GM21360 (cell line): ENCODE measurements around the gene EYS.
"Not testable (repeated sequence)": the region's sequence is repeated elsewhere in the genome, so short reads cannot be mapped to it uniquely, and the experiment has no call there.

Source experiments
- ATAC-seq: cut with Tn5 transposase; IDR thresholded peaks from one replicate; pipeline ENCODE4 v1.9.1; 2021; ENCODE audit warnings: mild to moderate bottlenecking, moderate library complexity; ENCODE audit not compliant: unreplicated experiment

Gene EYS

DNA sequence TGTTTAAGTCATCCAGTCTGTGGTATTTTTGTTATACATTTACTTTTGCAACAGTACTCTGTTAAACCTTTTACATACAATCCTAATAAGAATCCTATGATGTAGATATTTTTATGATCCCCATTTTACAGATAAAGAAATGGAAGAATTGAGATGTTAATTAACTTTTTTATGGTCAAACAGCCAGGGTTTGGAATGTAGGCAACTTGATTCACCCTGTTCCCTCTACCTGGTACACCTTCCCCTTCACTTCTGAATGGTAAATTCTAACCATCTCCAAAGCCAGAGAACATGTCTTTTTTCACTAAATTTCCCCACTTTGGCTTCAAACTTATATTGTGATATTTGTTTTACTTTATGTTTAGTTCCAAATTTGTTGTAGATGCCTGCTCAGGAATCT lies 1771.3 kb downstream of the EYS start:
- no peak for ATAC-seq

DNA sequence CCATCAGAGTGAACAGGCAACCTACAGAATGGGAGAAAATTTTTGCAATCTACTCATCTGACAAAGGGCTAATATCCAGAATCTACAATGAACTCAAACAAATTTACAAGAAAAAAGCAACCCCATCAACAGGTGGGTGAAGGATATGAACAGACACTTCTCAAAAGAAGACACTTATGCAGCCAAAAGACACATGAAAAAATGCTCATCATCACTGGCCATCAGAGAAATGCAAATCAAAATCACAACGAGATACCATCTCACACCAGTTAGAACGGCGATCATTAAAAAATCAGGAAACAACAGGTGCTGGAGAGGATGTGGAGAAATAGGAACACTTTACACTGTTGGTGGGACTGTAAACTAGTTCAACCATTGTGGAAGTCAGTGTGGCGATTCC lies 1773.1 kb downstream of the EYS start:
- ATAC-seq = not testable (repeated sequence)

- no peak for ATAC-seq
Measured at GRCh38 chr6:63930848-63931247, 1776.2 kb downstream of the EYS start.

GRCh38 chr6:63929111-63929510 lies 1777.9 kb downstream of the EYS start:
- no peak for ATAC-seq

DNA sequence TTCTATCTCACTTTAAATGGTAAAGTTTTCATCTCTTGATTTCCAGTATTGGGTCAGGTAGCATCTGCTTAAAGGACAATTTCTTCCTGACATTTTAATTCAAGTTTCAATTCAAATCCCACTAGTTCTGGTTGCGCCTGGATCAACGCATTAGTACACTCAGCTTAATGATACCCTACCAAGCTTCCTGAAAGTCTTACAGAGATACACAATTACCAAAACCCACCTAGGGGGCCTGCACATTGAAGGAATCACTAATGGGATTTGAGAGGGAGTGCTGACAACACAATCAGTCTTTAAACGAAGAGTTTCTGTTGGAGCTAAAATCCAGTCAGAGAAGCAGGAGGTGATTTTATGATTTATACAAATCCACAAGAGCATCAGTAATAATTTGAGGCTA lies 1778.4 kb downstream of the EYS start:
- ATAC-seq = no peak

DNA sequence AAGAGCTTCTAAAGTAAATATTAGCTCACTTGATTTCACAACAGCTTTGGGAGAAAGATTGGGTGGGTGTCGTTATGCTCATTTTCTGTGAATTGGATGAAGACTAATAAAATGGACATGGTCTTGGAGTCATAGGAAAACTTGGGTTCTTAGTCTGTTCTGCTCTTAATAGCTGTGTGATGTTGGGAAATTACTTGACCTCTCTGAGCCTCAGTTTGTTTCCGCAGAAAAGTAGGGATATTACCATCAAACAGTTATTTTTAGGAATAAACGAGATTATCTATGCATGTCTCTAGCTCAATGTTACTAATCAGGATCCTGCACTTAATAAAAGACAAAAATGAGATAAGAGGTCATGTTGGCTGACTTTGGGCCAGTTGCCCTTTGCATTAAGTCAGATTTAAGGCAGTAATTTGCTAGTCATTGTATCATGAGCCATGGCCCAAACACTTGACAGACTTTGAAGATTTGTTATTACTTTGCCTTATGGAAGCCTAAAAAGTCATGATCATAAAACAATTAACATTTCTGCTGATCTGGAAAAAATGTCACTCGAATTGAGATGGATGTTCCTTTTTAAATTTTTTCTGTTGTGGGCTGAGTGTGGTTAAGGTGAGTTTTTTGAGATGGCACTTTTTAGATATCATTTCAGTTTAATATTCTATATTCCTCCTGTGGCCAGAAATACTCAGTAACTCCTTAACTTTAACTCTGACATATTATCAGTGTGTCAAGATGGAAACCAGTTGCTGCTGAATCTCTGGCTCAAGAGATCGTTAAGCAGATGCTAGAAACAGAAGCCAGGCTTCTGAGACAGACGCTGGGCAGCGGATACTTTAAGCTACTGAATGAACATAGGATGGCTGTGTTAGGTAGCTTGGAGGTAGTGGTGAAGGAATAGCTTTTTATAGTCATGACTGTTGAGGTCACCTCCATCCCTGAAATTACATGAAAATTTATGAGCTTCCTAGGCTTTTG lies 1779.8 kb downstream of the EYS start:
- ATAC-seq = no peak

GRCh38 chr6:63926258-63926780 lies 1780.7 kb downstream of the EYS start:
- no peak for ATAC-seq

GRCh38 chr6:63923139-63923739 lies 1783.8 kb downstream of the EYS start:
- ATAC-seq = peak; percentile 63

- no peak for ATAC-seq
Measured at GRCh38 chr6:63919556-63920110, 1787.4 kb downstream of the EYS start.

GRCh38 chr6:63912887-63913286 lies 1794.1 kb downstream of the EYS start:
- no peak for ATAC-seq

GRCh38 chr6:63910863-63911551 lies 1796.0 kb downstream of the EYS start:
- no peak for ATAC-seq

- no peak for ATAC-seq
Measured at GRCh38 chr6:63904650-63905248, 1802.3 kb downstream of the EYS start.

DNA sequence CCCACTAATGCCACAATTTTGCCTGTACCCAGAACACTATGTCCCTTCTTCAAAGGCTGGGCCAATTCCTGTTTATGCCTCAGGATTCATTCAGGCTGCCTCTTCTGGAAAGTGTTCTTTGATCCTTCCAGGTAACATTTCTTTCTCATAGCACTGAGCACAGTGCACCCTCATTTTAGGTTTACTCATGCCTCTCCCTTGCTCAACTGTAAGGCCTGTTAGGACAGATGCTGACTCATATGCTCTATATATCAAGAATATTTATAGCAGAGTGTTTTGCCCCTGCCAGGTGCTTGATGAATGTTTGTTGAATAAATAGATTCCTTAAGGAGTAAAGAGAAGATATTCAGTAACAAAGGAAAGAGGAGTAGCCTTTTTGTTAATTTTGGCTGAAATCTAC lies 1807.5 kb downstream of the EYS start:
- ATAC-seq = no peak

- ATAC-seq = no peak
Measured at GRCh38 chr6:63897952-63898351, 1809.1 kb downstream of the EYS start.

GRCh38 chr6:63897459-63897858 lies 1809.6 kb downstream of the EYS start:
- no peak for ATAC-seq

GRCh38 chr6:63888416-63888815 lies 1818.6 kb downstream of the EYS start:
- no peak for ATAC-seq

- not testable (repeated sequence) for ATAC-seq
Measured at GRCh38 chr6:63887804-63888203, 1819.2 kb downstream of the EYS start.

- no peak for ATAC-seq
Measured at GRCh38 chr6:63887002-63887751, 1819.8 kb downstream of the EYS start.

DNA sequence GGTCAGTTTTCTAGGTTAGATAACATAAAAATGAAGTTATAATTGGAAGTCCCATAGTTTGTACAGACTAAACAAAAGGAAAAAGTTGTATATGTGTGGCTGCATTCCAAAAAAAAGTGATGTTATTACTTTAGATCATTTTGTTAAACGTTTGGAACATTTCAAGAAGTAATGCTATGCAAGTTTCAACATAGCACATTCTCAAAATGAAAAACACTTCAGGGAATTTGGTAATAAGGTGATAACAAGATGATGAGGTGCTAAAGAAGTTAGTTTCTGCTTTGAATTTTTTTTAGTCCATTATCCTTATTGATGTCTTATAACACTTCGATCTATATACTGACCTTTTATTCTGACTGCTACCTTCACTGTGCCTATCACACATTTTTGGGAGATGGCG lies 1820.7 kb downstream of the EYS start:
- ATAC-seq = no peak

DNA sequence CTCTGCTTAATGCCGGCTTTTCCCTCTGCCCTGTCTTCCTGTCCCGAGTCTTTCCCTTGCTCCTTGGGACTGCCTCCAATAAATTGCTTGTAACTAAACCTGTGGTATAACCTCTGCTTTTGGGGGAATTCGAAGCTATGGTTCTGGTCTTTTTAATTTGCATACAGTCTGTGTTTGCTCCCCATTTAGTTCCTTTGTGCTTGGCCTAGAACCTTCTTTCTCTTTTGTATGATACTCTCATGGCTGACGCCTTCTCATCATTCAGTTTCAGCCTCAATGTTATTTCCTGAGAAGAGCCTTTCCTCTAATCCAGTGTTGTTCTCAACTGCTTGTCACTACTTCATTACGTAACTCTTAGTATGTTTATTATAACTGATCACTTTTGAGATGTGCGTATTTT lies 1823.4 kb downstream of the EYS start:
- ATAC-seq = no peak
